Inflammatory macrophage (primary cell): ENCODE measurements around the gene PRDM16.
A peak's percentile ranks its signal among the peaks of the same experiment; 100 is the strongest.

Experiments
- DNase-seq, 2 donors: peaks; one replicate each; pipeline ENCODE4 v3.0.0-alpha.2; 2020 to 2022

The PRDM16 gene

DNA sequence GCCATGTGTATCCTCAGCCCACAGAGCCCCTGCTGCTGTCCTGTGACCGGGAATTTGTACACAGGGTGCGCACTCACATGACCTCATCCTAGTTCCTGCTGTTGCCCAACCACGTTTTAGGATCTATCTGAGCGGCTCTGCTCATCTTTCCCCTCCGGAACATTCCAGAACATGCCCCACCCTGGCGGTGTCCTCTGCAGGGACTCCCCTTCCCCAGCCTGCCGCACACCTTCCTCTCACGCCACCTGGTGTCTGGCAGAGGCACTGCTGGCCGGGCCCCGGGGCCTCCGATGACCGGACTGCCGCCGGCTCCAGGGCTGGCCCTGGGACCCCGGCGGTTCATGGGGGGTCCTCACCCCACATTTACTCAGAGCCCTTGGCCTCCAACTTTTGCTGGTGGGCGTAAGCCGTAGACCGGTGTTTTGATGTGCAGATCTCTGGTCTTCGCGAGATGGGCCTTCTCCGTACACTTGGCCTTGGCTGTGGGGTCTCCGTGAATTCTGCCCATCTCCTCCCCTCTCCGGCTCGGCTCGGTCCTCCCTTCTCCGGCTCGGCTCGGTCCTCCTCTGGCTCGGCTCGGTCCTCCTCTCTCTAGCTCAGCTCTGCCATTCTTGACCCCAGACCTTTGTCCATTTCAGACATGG, 414.9 kb downstream of the PRDM16 start:
- peak in 1 of 2 donors; percentile 18 for DNase-seq

DNA sequence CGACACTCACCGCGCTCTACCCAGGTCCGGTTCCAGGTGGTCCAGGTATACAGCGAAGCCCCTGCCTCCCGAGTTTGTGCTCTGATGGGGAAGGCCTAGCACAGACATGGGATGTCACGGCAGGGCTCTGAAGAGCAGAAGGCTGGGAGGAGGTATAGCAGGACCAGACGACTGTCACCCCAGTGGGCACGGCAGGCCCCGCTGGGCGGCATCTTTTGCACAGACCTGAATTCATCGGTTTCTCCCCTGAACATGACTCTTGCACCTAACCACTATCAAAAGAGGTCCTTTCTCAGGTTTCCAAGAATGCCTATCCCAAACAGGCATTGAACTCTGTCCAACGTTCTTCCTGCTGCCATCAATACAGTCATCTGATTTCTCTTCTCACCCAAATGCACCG, 416.0 kb downstream of the PRDM16 start:
- no peak for DNase-seq
